Activated effector memory CD4-positive, alpha-beta T cell treated with anti-CD3 and anti-CD28 coated beads, Interleukin-2, amount 50 U/mL, for 16 hours (primary cell): ENCODE measurements around the gene SLC19A2.
"Not testable (repeated sequence)": the region's sequence is repeated elsewhere in the genome, so short reads cannot be mapped to it uniquely, and the experiment has no call there.

Source experiments
- DNase-seq: peaks from one replicate; pipeline ENCODE4 v3.0.0-alpha.2; 2020

SLC19A2 gene, protein sequence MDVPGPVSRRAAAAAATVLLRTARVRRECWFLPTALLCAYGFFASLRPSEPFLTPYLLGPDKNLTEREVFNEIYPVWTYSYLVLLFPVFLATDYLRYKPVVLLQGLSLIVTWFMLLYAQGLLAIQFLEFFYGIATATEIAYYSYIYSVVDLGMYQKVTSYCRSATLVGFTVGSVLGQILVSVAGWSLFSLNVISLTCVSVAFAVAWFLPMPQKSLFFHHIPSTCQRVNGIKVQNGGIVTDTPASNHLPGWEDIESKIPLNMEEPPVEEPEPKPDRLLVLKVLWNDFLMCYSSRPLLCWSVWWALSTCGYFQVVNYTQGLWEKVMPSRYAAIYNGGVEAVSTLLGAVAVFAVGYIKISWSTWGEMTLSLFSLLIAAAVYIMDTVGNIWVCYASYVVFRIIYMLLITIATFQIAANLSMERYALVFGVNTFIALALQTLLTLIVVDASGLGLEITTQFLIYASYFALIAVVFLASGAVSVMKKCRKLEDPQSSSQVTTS

DNA sequence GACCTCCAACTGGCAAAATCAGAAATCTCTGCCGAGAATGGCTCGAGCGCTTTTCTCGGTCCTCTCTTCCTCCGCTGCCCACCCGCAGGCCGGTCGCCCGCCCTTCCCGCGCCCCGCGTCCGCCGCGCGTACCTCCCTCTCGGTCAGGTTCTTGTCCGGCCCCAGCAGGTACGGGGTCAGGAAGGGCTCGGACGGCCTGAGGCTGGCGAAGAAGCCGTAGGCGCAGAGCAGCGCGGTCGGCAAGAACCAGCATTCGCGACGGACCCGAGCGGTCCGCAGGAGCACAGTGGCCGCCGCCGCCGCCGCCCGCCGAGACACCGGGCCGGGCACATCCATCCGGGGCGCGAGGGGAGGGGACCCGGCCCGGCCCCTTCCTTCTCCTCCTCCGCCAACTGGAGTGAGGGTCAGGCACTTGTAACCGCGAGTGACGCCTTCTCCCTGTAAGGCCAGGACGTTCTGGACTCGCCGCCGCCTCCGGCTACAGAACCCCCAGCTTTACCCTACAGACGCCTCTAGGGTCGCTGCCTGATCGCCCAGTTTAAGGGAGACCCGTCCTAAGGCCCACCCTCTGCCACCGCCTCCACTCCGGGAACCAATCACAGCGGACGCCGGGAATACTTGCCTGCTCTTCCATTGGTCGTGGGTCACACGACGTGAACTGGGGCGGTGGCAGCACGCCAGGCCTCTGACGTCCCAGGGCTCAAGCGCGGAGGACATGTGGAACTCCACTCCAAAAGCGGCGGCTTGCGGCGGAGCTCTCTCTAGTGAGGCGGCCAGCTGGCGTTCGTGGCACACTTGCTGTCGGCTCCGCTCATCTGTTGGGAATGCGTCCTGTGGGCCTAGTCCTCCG lies at the start of gene SLC19A2:
TSS of gene SLC19A2 (minus strand) at position 514 of the 850 bp plus-strand sequence. CDS start at position 336, 178 bp downstream.
- peak; percentile 97 for DNase-seq

DNA sequence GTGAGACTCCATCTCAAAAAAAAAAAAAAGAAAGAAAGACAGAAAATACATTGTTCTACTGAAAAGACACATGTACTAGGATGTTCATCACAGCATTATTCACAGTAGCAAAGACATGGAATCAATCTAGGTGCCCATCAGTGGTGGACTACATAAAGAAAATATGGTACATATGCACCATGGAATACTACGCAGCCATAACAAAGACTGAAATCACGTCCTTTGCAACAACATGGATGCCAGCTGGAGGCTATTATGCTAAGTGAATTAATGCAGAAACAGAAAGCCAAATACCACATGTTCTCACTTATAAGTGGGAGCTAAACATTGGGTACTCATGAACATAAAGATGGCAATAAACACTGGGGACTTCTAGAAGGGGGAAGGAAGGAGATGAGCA lies 48.9 kb upstream of the SLC19A2 start:
- no peak for DNase-seq

DNA sequence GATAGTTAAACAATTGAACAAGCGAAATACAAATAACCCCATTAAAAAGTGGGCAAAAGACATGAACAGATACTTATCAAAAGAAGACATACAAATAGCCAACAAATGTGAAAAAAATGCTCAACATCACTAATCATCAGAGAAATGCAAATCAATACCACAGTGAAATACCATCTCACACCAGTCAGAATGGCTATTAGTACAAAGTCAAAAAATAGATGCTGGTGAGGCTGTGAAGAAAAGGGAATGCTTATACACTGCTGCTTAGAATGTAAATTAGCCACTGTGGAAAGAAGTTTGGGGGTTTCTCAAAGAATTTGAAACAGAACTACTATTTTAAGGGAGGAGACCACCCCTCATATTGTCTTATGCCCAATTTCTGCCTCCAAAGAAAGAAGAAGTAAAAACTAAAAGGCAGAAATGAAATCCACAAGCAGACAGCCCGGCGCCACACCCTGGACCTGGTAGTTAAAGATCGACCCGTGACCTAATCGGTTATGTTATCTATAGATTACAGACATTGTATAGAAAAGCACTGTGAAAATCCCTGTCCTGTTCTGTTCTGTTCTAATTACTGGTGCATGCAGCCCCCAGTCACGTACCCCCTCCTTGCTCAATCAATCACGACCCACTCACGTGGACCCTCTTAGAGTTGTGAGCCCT lies 47.9 kb upstream of the SLC19A2 start:
- not testable (repeated sequence) for DNase-seq

DNA sequence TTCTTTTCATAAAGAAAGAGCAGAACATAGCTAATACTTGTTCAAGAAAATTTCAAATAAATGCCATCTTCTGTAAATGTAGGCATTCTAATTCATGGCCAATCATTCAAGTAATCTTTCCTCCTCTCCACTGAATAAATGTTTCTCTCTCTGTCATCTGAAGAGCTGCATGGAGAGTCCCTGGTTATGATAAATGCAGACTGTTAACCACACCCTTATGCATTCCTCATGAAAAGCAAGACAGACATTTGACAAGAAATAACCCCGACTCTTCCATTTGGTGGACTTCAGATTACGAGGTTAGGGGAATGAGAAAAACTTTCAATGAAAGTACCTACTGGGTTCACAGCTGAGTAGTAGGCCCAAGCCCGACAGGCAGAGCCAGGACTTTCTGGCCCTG lies 44.7 kb upstream of the SLC19A2 start:
- DNase-seq, result no peak

DNA sequence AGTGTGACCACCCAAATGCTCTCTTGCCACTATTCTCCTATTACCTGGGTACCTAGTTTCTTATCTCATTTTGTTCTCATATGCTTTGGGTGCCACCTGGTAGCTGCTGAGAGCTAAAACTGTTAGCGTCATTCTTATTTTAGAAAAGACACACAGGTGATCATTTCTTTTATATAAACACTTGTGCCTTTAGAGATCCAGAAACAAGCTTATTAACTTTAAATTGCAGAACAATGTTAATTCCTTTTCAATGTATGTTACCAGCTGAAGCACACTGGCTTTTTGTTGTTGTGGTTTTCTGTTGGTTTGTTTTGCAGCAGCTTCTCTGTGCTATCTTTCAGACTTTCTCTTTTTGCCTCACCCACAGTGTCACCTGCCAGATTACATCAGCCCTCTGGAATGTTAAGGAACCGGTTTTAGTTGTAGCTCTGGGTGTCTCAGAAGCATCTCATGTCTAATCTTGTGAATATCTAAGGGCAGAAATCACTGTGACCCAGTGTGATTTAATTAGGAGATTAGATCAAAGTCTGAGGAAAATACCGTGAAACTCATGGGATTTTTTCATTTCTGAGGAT lies 43.4 kb upstream of the SLC19A2 start:
- DNase-seq, result no peak

DNA sequence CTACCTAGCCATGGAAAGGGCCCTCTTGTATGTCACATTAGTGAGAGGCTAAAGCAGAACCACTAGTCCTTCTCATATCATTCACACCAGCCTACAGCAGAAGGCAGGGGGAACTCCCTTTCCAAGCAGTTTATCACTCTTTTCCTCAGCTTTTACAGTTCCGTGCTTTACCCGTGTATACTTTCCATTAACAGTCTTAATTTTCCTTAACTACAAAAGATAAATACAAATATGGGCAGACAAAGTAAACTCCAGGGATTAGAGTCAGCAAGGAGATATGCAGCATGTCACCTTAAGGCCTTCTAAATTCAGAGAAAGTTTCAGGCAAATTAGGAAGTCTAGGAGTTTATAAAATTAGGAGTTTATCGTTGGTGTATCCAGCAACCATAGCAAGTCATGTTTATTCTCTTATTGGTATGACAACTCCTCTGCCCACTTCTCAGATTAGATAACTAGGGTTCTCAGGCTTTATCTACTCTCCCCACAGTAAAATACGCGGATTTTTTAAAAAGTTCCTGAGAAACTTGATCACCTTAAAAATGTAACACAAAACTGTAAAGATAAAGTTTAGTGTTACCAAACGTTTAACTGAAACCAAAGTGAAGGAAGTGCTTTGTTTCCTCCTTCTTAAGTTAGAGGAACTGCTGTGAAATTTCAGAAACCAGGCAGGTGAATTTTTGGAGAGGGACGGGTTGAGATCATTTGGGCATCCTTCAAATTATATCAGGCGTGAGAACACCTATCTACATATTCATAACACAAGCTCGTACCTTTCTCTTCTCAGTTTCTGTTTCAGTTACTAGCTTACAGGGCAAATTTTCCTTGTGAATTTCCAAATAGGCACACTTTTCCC lies 42.7 kb upstream of the SLC19A2 start:
- DNase-seq, result no peak

DNA sequence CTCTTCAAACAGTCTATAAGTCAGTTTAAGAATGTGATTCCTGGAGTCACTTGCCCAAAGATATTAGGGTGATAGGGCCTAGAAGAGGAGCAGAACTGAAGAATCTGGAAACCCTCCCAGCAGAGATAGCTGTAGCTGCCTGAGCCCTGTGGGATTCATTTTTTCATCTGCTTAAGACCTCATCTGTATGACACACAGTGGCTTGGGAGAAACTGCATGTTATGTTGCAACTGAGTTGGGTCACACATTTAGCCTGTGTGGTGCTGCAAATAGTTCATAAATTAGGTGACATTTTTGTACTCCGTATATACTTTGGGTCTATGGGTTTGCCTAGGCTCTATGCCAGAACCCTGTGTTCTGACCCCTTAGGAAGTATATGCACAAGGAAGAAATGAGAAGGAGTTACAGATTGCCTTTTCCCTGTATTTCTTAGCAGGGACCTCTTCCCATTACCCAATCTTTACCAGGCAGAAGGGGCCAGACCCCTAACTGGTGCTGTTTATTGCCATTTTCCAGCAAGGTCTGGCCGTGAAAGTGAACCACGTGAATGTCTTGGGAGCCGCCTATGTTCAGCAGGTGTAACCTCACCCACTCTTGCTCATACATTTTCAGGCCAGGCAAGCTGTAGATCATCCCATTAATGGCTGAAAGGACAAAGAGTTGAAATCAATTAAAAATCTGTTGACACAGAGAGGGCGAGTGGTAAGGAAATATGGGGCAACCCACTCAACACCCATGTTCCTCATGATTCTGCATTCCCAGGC lies 41.9 kb upstream of the SLC19A2 start:
- no peak for DNase-seq

DNA sequence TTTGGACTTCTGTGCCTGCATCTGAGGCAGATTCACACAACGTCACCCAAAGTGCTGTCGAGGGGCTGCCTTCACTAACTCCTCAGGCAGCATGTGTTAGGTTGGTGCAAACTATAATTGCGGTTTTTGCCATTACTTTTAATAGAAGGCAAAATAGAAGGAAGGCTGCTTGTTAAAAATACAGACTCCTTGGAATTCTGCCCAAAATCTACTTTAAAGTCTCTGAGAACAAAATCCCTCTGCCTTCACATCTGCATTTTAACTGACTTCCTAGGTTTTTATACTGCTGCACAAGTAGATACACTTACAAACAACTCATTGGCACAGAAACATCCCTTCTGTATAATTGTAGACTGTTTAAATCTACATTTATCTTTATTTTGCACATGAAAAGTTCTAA lies 41.3 kb upstream of the SLC19A2 start:
- DNase-seq, result no peak

DNA sequence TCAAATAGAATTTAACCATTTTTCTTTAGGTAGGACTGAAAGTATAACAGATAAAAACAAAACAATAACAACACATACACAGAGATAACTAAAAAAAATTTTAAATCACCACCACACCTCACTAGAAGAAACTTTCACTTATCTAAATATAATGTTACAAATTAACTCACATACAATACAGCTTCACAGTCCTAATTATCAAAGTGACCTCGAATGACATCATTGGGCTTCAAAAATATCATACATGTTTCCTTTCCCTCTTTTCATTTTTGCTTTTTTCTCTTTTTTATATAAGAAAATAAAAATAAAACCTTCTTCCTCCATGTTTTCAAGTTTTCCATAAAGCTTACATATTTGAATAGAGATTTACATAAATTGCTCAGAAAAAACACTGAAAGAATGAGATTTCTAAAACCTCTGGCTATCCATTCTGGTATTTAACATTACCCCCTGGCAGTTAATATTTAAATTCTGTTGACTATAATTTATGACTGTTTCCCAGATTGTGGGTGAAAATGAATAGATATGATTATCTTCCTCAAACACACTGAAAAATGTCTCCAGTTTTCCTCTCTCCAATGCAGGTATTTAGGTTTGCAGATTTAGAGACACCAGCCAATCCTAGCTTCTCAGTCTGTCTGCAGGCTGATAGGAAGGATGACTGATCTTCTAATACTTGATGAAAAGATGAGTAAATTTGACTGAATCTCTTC lies 40.5 kb upstream of the SLC19A2 start:
- DNase-seq, result no peak

DNA sequence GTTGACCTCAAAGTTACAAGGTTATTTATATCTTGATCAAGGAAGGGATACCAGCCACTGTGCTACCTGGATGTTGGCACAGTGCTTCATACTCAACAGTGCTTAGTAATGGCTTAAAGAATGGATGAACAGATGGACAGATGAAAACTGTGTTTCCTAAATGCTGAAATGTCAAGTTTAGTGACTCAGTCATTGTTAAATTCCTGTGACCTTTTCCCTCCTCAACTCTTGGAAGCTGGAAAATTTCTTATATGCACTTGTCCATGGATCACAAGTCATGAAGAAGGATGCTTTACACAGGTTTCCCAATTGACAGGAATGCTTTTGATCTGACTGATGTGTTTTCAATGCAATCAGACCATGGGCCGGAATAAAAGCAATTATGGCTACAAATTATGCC lies 39.6 kb upstream of the SLC19A2 start:
- no peak for DNase-seq

DNA sequence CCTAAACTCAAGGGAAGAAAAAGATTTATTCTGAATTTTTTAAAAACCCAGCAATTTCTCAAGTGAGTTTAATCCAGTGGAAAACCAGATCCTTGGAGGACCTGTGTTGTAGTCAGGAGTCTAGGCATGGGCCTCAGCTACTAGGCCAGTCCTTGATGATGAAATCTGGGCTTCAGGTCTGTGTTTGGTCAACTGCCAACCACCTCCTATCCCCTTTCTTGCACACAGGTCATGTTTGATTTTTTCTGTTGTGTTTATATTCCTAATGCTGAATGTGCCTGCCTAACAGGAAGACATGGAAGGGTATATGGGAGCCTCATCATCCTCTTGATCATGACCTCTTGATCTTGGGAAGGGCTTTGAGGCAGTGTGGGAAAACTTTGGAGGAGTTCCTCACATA lies 38.2 kb upstream of the SLC19A2 start:
- DNase-seq, result no peak

DNA sequence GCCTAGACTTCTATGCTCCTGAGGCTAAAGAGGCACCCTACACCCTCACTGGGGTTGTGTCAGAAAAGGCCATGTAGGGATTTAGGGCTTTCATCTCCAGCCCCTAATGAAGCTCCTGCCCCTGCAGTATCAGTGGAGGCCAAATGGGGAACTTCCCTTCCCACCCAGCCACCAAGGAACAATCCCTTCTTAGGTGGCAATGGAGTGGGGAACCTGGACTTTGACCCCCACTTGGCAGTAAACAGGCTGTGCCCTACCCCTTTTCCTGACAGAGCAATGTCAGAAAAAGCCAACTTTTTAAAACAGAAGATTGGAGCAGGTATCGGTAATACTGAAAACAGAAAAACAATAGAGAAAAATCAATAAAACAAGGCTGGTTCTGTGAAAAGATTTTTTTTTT lies 35.5 kb upstream of the SLC19A2 start:
- no peak for DNase-seq

DNA sequence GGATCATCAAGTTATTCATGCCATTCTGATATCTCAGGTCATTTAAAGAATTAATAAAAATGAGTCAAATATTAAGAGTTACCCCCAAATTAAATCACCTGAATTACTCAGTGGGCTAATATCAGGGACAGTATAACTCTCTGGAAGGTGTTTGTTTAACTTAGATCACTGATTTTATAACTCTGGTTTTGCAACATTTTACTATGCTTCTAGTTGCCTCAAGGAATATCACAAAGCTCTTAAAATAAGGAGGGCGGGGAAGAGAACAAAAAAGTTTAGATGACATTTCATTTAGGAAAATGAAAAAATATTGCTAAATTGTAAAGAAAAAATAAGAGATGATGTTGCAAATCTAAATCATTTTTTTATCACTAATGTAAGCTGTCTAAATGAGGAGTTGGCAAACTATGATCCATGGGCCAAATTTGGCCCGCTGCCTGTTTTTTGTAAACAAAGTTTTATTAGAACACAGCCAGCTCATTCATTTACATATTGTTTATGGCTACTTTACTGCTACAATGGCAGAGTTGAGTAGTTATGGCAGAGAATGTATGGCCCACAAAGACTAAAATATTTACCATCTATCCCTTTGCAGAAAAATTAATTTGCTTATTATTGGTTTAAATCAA lies 31.9 kb upstream of the SLC19A2 start:
- no peak for DNase-seq

DNA sequence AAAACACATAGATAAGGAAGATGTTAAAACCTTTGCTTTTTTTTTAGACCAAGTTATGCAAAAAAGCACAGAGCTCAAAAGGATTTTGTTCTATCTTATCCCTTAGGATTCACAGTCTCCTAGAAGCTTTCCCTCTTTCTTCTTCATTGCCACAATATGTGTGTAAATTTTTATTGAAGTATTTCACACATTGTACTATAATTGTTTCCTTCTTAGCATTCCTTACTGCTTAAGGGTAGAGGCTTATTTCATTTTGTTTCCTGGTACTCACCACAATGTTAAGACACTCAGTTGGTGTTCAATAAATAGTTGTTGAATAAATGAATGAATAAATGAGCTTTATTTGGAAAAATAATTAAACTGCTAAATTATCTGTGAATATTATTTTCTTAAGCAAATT lies 29.9 kb upstream of the SLC19A2 start:
- no peak for DNase-seq

DNA sequence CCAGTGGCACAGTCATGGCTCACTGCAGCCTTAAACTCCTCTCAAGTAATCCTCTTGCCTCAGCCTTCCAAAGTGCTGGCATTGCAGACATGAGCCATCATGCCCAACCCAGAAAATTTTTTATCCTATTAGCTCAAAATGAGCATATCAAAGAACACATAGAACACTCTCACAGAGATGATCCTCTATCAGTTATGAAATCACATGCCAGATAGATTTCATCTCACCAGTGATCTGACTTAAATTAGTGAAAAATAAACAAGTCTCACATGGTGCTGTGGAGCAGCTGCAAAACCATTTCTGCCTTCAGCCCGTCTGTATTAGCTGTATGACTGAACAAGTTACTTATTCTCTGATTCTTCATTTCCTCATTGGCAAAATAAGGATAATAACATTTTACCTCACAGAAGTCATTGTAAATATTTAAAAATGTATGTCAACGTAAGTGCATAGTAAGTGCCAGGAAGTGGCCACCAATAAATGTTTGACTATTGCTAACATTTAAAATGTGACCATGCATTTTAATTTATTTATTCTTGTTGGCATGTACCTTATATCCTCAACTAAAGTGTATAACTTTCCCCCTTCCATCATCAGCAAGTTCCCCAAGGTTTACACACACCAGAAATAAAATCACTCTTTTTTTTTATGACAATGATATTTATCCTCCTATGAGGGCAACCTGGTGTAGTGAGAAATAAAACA lies 29.0 kb upstream of the SLC19A2 start:
- no peak for DNase-seq

DNA sequence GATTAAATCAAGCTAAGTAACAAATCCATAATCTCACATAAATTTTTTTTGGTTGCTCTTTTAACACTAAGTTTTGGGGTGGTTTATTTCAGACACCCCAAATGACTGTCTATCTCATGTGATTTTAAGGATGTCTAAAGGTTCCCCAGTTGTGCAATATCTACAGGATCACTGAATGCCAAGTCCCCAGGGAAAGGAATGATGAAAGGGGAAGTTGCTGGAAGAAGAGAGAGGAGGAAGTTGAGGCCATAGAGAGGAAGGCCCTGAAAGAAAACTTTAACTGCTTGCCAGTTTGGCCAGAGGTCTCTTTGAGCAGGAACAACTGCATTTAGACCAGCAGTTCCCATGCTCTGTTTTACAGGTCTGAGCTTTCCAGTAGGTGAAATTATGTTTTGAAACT lies 27.5 kb upstream of the SLC19A2 start:
- DNase-seq, result no peak

DNA sequence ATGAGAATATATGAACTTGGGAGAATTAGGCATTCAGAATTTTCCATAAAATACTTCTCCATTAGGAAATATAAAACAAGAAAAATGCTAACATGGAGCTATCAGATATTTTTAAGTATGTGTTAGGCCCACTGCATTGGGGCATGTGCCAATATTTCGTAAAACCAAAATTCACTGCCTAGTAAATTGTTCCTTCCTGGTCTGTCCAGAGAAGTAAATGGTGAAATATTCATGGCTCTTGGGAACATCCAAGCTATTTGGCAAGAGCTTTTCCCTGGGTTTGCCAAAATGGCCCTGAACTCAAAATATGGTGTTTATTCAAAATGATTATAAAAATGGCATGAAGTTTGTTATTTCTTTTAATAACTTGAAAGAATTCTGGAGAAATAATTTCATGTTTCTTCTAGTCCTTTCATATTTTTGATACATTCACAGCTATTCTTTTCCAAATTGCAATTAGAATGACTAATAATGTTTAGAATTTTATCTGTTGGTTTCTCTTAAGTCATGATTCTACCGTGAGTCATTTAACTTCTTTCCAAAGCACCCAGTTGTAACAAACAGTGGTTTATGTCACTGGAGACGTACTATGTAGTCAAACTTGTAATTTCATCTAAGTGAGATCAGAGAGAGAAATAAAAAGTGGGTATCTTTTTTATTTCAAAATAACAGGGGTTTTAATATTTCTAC lies 25.7 kb upstream of the SLC19A2 start:
- DNase-seq, result no peak

DNA sequence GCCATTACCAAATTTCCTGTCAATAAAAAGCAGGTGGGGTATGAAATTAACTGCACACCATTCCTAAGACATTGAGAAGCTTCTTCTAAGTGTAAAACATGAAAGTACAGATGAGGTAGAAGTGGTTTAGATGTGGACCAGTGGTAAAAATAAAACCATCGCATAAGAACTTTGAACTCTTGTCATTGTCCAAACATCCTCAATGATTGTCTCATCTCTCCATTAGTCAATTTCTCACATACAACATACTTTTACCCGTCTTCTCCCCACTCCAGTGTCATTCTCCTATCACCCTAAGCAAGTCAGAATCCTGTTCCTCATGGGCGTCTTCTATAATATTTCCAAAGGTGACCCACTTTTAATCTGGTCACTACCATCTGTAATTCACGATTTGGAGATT lies 24.3 kb upstream of the SLC19A2 start:
- DNase-seq, result no peak

DNA sequence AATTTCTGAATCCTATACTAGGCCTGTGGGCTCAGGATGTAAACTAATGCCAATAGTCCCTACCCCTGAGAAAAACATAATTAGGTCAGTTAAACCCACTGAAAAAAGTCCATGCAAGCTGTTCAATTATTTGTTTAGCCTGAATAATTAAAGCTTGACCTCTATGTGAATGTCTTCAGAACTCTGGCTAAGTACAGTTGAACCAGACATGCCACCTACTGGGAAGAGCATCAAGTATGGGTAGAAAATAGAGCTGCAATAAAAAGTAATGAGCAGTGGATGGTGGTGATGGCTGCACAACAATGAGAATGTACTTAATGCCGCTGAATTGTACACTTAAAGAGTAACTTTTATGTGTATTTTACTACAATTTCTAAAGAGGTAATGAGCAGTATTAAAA lies 23.6 kb upstream of the SLC19A2 start:
- DNase-seq, result no peak
